ENCODE results near the gene CFAP46. TPM values are rescaled to one million over a fixed set of nuclear protein-coding genes. Genes with fewer than 3 reads are reported as not detected.

The CFAP46 gene
- total RNA-seq, 1 donor from 2014 or later, result 1.3 TPM

GRCh38 chr10:132901351-132901750 lies 41.0 kb downstream of the CFAP46 start:
- Histone ChIP-seq H2AFZ (ENCODE audit: low read depth, low read length) (no peak overlapping the region), H3K36me3 (ENCODE audit: insufficient read depth, low read length) (no peaks in the 10 kb centered on the region), H3K4me3 (ENCODE audit: insufficient read depth, low read depth, low read length) (no peak overlapping the region), H3K9ac (ENCODE audit: low read length) (no peak overlapping the region), H3K79me2 (ENCODE audit: insufficient read depth, low read length) (no peaks in the 10 kb centered on the region), H3K9me3 (ENCODE audit: insufficient read depth, low read depth, low read length) (peaks cover 9% of the 10 kb centered on the region), H3K4me2 (ENCODE audit: low read length) (no peak overlapping the region), H3K27ac (ENCODE audit: low read depth, low read length) (no peak overlapping the region), H4K20me1 (ENCODE audit: insufficient read depth, low read length) (no peaks in the 10 kb centered on the region), H3K4me1 (ENCODE audit: insufficient read depth, low read length) (no peaks in the 10 kb centered on the region), H3K27me3 (ENCODE audit: insufficient read depth, low read length) (peaks cover 3% of the 10 kb centered on the region)
- Mint-ChIP-seq H3K27me3 (ENCODE audit: low read depth, unreplicated experiment) (peaks cover 43% of the 10 kb centered on the region), H3K4me3 (ENCODE audit: unreplicated experiment) (no peak overlapping the region), H3K4me1 (ENCODE audit: low read depth, unreplicated experiment) (no peaks in the 10 kb centered on the region), H3K9me3 (ENCODE audit: unreplicated experiment) (peaks cover 17% of the 10 kb centered on the region), H3K27ac (ENCODE audit: unreplicated experiment) (no peak overlapping the region), H3K36me3 (ENCODE audit: low read depth, unreplicated experiment) (no peaks in the 10 kb centered on the region)
- TF ChIP-seq CTCF (IDR thresholded peaks at IDR 0.05; ENCODE audit: insufficient read depth, low read depth, low read length) (no peak), EZH2 (IDR thresholded peaks at IDR 0.05; ENCODE audit: insufficient read depth, low read length) (no peak)
- FAIRE-seq (no peak), DNase-seq (ENCODE audit: low read depth) (no peak)

- Mint-ChIP-seq H3K4me1 (ENCODE audit: low read depth, unreplicated experiment) (no peaks in the 10 kb centered on the region), H3K4me3 (ENCODE audit: unreplicated experiment) (no peak overlapping the region), H3K9me3 (ENCODE audit: unreplicated experiment) (peaks cover 16% of the 10 kb centered on the region), H3K27me3 (ENCODE audit: low read depth, unreplicated experiment) (peaks cover 48% of the 10 kb centered on the region), H3K27ac (ENCODE audit: unreplicated experiment) (no peak overlapping the region), H3K36me3 (ENCODE audit: low read depth, unreplicated experiment) (no peaks in the 10 kb centered on the region)
- H3K4me3 ChIP-seq (ENCODE audit: insufficient read depth, low read depth, low read length), result no peak overlapping the region
- no peak for FAIRE-seq
- no peak overlapping the region for H3K4me2 ChIP-seq (ENCODE audit: low read length)
- no peaks in the 10 kb centered on the region for H4K20me1 ChIP-seq (ENCODE audit: insufficient read depth, low read length)
- no peaks in the 10 kb centered on the region for H3K36me3 ChIP-seq (ENCODE audit: insufficient read depth, low read length)
- H2AFZ ChIP-seq (ENCODE audit: low read depth, low read length), result no peak overlapping the region
- TF ChIP-seq EZH2 (IDR thresholded peaks at IDR 0.05; ENCODE audit: insufficient read depth, low read length), result no peak
- TF ChIP-seq CTCF (IDR thresholded peaks at IDR 0.05; ENCODE audit: insufficient read depth, low read depth, low read length), result no peak
- H3K27ac ChIP-seq (ENCODE audit: low read depth, low read length), result no peak overlapping the region
- H3K4me1 ChIP-seq (ENCODE audit: insufficient read depth, low read length), result no peaks in the 10 kb centered on the region
- H3K9me3 ChIP-seq (ENCODE audit: insufficient read depth, low read depth, low read length), result peaks cover 6% of the 10 kb centered on the region
- DNase-seq (ENCODE audit: low read depth), result no peak
- no peak overlapping the region for H3K9ac ChIP-seq (ENCODE audit: low read length)
- no peaks in the 10 kb centered on the region for H3K79me2 ChIP-seq (ENCODE audit: insufficient read depth, low read length)
- H3K27me3 ChIP-seq (ENCODE audit: insufficient read depth, low read length), result peaks cover 8% of the 10 kb centered on the region
These were observed 42.1 kb downstream of the CFAP46 start for GRCh38 chr10:132900211-132900756.

GRCh38 chr10:132899751-132900065 lies 42.7 kb downstream of the CFAP46 start:
- H3K27ac ChIP-seq (ENCODE audit: low read depth, low read length), result no peak overlapping the region
- H3K36me3 Mint-ChIP-seq (ENCODE audit: low read depth, unreplicated experiment), result no peaks in the 10 kb centered on the region
- H3K79me2 ChIP-seq (ENCODE audit: insufficient read depth, low read length), result no peaks in the 10 kb centered on the region
- no peak overlapping the region for H3K27ac Mint-ChIP-seq (ENCODE audit: unreplicated experiment)
- DNase-seq (ENCODE audit: low read depth), result no peak
- peaks cover 5% of the 10 kb centered on the region for H3K9me3 ChIP-seq (ENCODE audit: insufficient read depth, low read depth, low read length)
- TF ChIP-seq CTCF (IDR thresholded peaks at IDR 0.05; ENCODE audit: insufficient read depth, low read depth, low read length) (no peak), EZH2 (IDR thresholded peaks at IDR 0.05; ENCODE audit: insufficient read depth, low read length) (no peak)
- H3K27me3 ChIP-seq (ENCODE audit: insufficient read depth, low read length), result peaks cover 14% of the 10 kb centered on the region
- H3K9me3 Mint-ChIP-seq (ENCODE audit: unreplicated experiment), result peaks cover 10% of the 10 kb centered on the region
- no peaks in the 10 kb centered on the region for H4K20me1 ChIP-seq (ENCODE audit: insufficient read depth, low read length)
- FAIRE-seq, result no peak
- no peak overlapping the region for H3K4me3 Mint-ChIP-seq (ENCODE audit: unreplicated experiment)
- H3K36me3 ChIP-seq (ENCODE audit: insufficient read depth, low read length), result no peaks in the 10 kb centered on the region
- no peaks in the 10 kb centered on the region for H3K4me1 Mint-ChIP-seq (ENCODE audit: low read depth, unreplicated experiment)
- no peak overlapping the region for H3K4me2 ChIP-seq (ENCODE audit: low read length)
- H3K4me1 ChIP-seq (ENCODE audit: insufficient read depth, low read length), result no peaks in the 10 kb centered on the region
- H3K4me3 ChIP-seq (ENCODE audit: insufficient read depth, low read depth, low read length), result no peak overlapping the region
- H3K9ac ChIP-seq (ENCODE audit: low read length), result no peak overlapping the region
- H3K27me3 Mint-ChIP-seq (ENCODE audit: low read depth, unreplicated experiment), result peaks cover 48% of the 10 kb centered on the region
- no peak overlapping the region for H2AFZ ChIP-seq (ENCODE audit: low read depth, low read length)

Data from astrocyte (in vitro differentiated cells and primary cell).